H9 (cell line): ENCODE results near the gene SAA1. TPM values are rescaled to one million over a fixed set of nuclear protein-coding genes. Genes with fewer than 3 reads are reported as not detected.
A peak's percentile ranks its signal among the peaks of the same experiment; 100 is the strongest.

Source experiments
- DNase-seq: peaks from one replicate; pipeline ENCODE4 v3.0.0-alpha.2; 2017
- H2AFZ ChIP-seq: one replicate; pipeline ENCODE4 v1.6.1; 2013; ENCODE audit warnings: mild to moderate bottlenecking, low read length, control low read depth, moderate library complexity
- H2AK5ac ChIP-seq: 2 replicates; pipeline ENCODE4 v1.6.1; 2013; ENCODE audit warnings: low read length, control low read depth, mixed read lengths; ENCODE audit not compliant: insufficient read length
- H2BK120ac ChIP-seq: one replicate; pipeline ENCODE4 v1.6.1; 2013; ENCODE audit warnings: low read depth, mild to moderate bottlenecking, low read length, control low read depth, inconsistent platforms; ENCODE audit not compliant: poor library complexity, severe bottlenecking
- H2BK12ac ChIP-seq: 2 replicates; pipeline ENCODE4 v1.6.1; 2013; ENCODE audit warnings: low read length, control low read depth, mixed read lengths, low read depth; ENCODE audit not compliant: insufficient read length
- H2BK15ac ChIP-seq: 2 replicates; pipeline ENCODE4 v1.6.1; 2013; ENCODE audit warnings: low read depth, low read length, control low read depth
- H2BK20ac ChIP-seq: one replicate; pipeline ENCODE4 v1.6.1; 2013; ENCODE audit warnings: low read depth, mild to moderate bottlenecking, low read length, control low read depth, inconsistent platforms; ENCODE audit not compliant: poor library complexity, severe bottlenecking
- H2BK5ac ChIP-seq: 2 replicates; pipeline ENCODE4 v1.6.1; 2013; ENCODE audit warnings: low read length, control low read depth, mixed read lengths; ENCODE audit not compliant: insufficient read length
- H3K14ac ChIP-seq: 2 replicates; pipeline ENCODE4 v1.6.1; 2013; ENCODE audit warnings: low read length, control low read depth; ENCODE audit not compliant: insufficient read depth
- H3K18ac ChIP-seq: 2 replicates; pipeline ENCODE4 v1.6.1; 2013; ENCODE audit warnings: low read depth, mild to moderate bottlenecking, mixed read lengths, low read length, control low read depth; ENCODE audit not compliant: insufficient read length
- H3K23ac ChIP-seq: 2 replicates; pipeline ENCODE4 v1.6.1; 2013; ENCODE audit warnings: low read length, control low read depth, mixed read lengths, low read depth; ENCODE audit not compliant: insufficient read length
- H3K23me2 ChIP-seq: 2 replicates; pipeline ENCODE4 v1.6.1; 2013; ENCODE audit warnings: low read depth, mild to moderate bottlenecking, mixed read lengths, low read length, control low read depth; ENCODE audit not compliant: insufficient read length, poor library complexity, severe bottlenecking
- H3K27ac ChIP-seq: 2 replicates; pipeline ENCODE4 v1.5.1; 2013; ENCODE audit warnings: low read length, control low read depth, mixed read lengths, low read depth; ENCODE audit not compliant: insufficient read length
- H3K27me3 ChIP-seq: 2 replicates; pipeline ENCODE4 v1.6.1; 2013; ENCODE audit warnings: low read length, control low read depth, inconsistent platforms; ENCODE audit not compliant: insufficient read depth
- H3K4ac ChIP-seq: 2 replicates; pipeline ENCODE4 v1.6.1; 2013; ENCODE audit warnings: low read depth, mild to moderate bottlenecking, control low read depth, inconsistent platforms, low read length, moderate library complexity
- H3K4me1 ChIP-seq: 2 replicates; pipeline ENCODE4 v1.6.1; 2013; ENCODE audit warnings: low read length, control low read depth, inconsistent platforms; ENCODE audit not compliant: insufficient read depth
- H3K4me2 ChIP-seq: 2 replicates; pipeline ENCODE4 v1.6.1; 2013; ENCODE audit warnings: low read length, control low read depth, mixed read lengths; ENCODE audit not compliant: insufficient read length, insufficient read depth
- H3K56ac ChIP-seq: 2 replicates; pipeline ENCODE4 v1.6.1; 2013; ENCODE audit warnings: low read depth, mild to moderate bottlenecking, mixed read lengths, low read length, control low read depth; ENCODE audit not compliant: insufficient read length
- H3K79me1 ChIP-seq: 2 replicates; pipeline ENCODE4 v1.6.1; 2013; ENCODE audit warnings: low read depth, mild to moderate bottlenecking, moderate library complexity, low read length, control low read depth, inconsistent platforms; ENCODE audit not compliant: insufficient read depth, poor library complexity, severe bottlenecking
- H3K79me2 ChIP-seq: 2 replicates; pipeline ENCODE4 v1.6.1; 2013; ENCODE audit warnings: low read length, control low read depth, inconsistent platforms; ENCODE audit not compliant: insufficient read depth
- H3K9ac ChIP-seq: 2 replicates; pipeline ENCODE4 v1.6.1; 2013; ENCODE audit warnings: low read length, control low read depth, mixed read lengths; ENCODE audit not compliant: insufficient read length; ENCODE audit errors: extremely low read depth
- H3K9me3 ChIP-seq: one replicate; pipeline ENCODE4 v1.6.1; 2013; ENCODE audit warnings: low read depth, low read length, inconsistent platforms; ENCODE audit not compliant: control insufficient read depth
- H3T11ph ChIP-seq: one replicate; pipeline ENCODE4 v1.6.1; 2013; ENCODE audit warnings: mild to moderate bottlenecking, low read length, control low read depth, inconsistent platforms
- H4K20me1 ChIP-seq: one replicate; pipeline ENCODE4 v1.6.1; 2013; ENCODE audit not compliant: control insufficient read depth, insufficient read length, insufficient read depth
- H4K5ac ChIP-seq: 2 replicates; pipeline ENCODE4 v1.6.1; 2013; ENCODE audit warnings: low read depth, mild to moderate bottlenecking, mixed read lengths, low read length, control low read depth; ENCODE audit not compliant: insufficient read length
- H4K8ac ChIP-seq: replicated peaks from 2 replicates; pipeline ENCODE4 v1.6.1; 2013; ENCODE audit warnings: low read length, control low read depth, mixed read lengths, low read depth; ENCODE audit not compliant: insufficient read length
- H4K91ac ChIP-seq: 2 replicates; pipeline ENCODE4 v1.6.1; 2013; ENCODE audit warnings: low read depth, mild to moderate bottlenecking, moderate library complexity, mixed read lengths, low read length, control low read depth; ENCODE audit not compliant: insufficient read length
- H3K27ac Mint-ChIP-seq, 3 experiments: 2 replicates in 2 of 3; 3 replicates in 1 of 3; pipeline ENCODE4 v1.8.0; 2020 to 2021; ENCODE audit warnings: mixed read lengths in 3 of 3, mild to moderate bottlenecking in 1 of 3, moderate library complexity in 1 of 3
- H3K27me3 Mint-ChIP-seq: 2 replicates; pipeline ENCODE4 v1.8.0; 2021; ENCODE audit warnings: low read depth, mild to moderate bottlenecking, moderate library complexity, mixed read lengths
- H3K36me3 Mint-ChIP-seq, 3 experiments: 2 replicates in 2 of 3; 3 replicates in 1 of 3; pipeline ENCODE4 v1.8.0; 2020 to 2021; ENCODE audit warnings: low read depth in 3 of 3, mixed read lengths in 3 of 3; ENCODE audit not compliant: insufficient read depth in 1 of 3
- H3K4me1 Mint-ChIP-seq, 2 experiments: 2 replicates each; pipeline ENCODE4 v1.8.0; 2020; ENCODE audit warnings: mixed read lengths in 2 of 2
- H3K4me3 Mint-ChIP-seq, 2 experiments: 2 replicates in 1 of 2; 3 replicates in 1 of 2; pipeline ENCODE4 v1.8.0; 2020 to 2021; ENCODE audit warnings: mild to moderate bottlenecking in 2 of 2, mixed read lengths in 2 of 2, moderate library complexity in 1 of 2
- H3K9me3 Mint-ChIP-seq, 2 experiments: 2 replicates in 1 of 2; 3 replicates in 1 of 2; pipeline ENCODE4 v1.8.0; 2020; ENCODE audit warnings: mild to moderate bottlenecking in 2 of 2, mixed read lengths in 2 of 2, moderate library complexity in 1 of 2
- WGBS: extraction: QIAGEN DNeasy Blood & Tissue Kit; methylation state at CpG from one replicate; pipeline ENCODE4 v1.1.7; 2013; ENCODE audit warnings: missing lambda C conversion rate, low lambda C conversion rate, mixed read lengths; ENCODE audit not compliant: insufficient read length; ENCODE audit errors: extremely low coverage; 5-methylcytosine and 5-hydroxymethylcytosine counted together
- total RNA-seq: library from RNA; stranded (reverse); gene quantifications from 2 replicates; pipeline ENCODE4 v1.2.1, GENCODE V29; 2021
- TF ChIP-seq, protein P1 (sequence below): fragments of 200-600 bp; sonication (generic); conservative IDR thresholded peaks from 3 replicates; pipeline ENCODE4 v1.8.0; 2021; ENCODE audit warnings: antibody characterized with exemption, mild to moderate bottlenecking

SAA1 gene
- total RNA-seq, 1 experiment from 2014 or later = not detected

DNA sequence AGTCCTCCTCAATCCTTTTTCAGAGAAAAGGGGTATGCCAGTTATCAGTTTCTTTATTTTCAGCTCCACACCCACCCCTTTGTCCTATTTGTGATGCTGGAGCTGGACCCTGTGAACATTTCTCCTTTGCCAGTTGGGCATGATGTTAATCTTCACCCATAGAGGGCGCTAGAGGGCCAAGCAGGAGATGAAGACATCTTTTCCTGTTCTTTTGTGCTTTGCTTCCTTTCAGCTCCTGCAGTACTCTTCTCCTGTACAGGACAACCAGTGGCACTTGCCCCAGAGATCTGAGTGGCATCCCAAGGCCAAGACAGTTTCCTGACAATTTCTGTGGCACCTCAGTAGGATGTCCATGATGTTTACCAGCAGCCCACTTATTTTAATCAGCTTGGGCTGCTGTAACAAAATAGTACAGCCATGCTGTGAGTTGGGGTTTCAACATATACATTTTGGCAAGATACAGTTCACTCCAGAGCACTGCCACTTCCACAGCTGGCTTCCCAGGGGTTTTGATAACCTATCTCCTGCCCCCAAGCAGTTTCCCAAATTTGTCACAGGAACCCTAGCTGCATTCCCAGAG is 22.2 kb upstream of the SAA1 start:
- H3K56ac ChIP-seq = no peak overlapping the region
- peaks cover 0 to 4% (median 0%) of the 10 kb centered on the region in 3 experiments; a peak in 1 of 7 replicates for H3K36me3 Mint-ChIP-seq
- H4K20me1 ChIP-seq = no peaks in the 10 kb centered on the region
- H3K18ac ChIP-seq = no peak overlapping the region
- no peaks in the 10 kb centered on the region for H3K79me1 ChIP-seq
- H2BK20ac ChIP-seq = no peak overlapping the region
- no peak overlapping the region for H4K5ac ChIP-seq
- no peak overlapping the region for H3K4ac ChIP-seq
- H2BK12ac ChIP-seq = no peak overlapping the region
- peak; percentile 69 for DNase-seq
- H3K27me3 ChIP-seq = no peaks in the 10 kb centered on the region
- H3K79me2 ChIP-seq = no peaks in the 10 kb centered on the region
- no peaks in the 10 kb centered on the region for H3K9me3 ChIP-seq
- peaks cover 6 to 13% of the 10 kb centered on the region in 2 experiments for H3K9me3 Mint-ChIP-seq
- TF ChIP-seq, protein P1, sequence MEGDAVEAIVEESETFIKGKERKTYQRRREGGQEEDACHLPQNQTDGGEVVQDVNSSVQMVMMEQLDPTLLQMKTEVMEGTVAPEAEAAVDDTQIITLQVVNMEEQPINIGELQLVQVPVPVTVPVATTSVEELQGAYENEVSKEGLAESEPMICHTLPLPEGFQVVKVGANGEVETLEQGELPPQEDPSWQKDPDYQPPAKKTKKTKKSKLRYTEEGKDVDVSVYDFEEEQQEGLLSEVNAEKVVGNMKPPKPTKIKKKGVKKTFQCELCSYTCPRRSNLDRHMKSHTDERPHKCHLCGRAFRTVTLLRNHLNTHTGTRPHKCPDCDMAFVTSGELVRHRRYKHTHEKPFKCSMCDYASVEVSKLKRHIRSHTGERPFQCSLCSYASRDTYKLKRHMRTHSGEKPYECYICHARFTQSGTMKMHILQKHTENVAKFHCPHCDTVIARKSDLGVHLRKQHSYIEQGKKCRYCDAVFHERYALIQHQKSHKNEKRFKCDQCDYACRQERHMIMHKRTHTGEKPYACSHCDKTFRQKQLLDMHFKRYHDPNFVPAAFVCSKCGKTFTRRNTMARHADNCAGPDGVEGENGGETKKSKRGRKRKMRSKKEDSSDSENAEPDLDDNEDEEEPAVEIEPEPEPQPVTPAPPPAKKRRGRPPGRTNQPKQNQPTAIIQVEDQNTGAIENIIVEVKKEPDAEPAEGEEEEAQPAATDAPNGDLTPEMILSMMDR = peak; percentile 89
- H2BK15ac ChIP-seq = no peak overlapping the region
- no CpG with 5 or more reads among the region's 1 CpG for WGBS
- H2BK120ac ChIP-seq = no peak overlapping the region
- no peak overlapping the region for H2AFZ ChIP-seq
- H3K4me1 Mint-ChIP-seq = peaks cover 0 to 2% of the 10 kb centered on the region in 2 experiments; a peak in 1 of 4 replicates
- no peak overlapping the region for H3K4me3 Mint-ChIP-seq
- no peak overlapping the region for H3K27ac Mint-ChIP-seq
- no peaks in the 10 kb centered on the region for H3K4me1 ChIP-seq
- no peak overlapping the region for H3K23ac ChIP-seq
- no peak overlapping the region for H2AK5ac ChIP-seq
- H3K27ac ChIP-seq = no peak overlapping the region
- no peak overlapping the region for H3K4me2 ChIP-seq
- no peak overlapping the region for H4K91ac ChIP-seq
- no peak overlapping the region for H2BK5ac ChIP-seq
- H4K8ac ChIP-seq = no peak overlapping the region
- no peak overlapping the region for H3T11ph ChIP-seq
- no peak overlapping the region for H3K9ac ChIP-seq
- no peaks in the 10 kb centered on the region for H3K23me2 ChIP-seq
- H3K14ac ChIP-seq = no peak overlapping the region
- peaks cover 9% of the 10 kb centered on the region; the same call in 1 of the 2 replicates for H3K27me3 Mint-ChIP-seq
